Natural killer cell (primary cell): ENCODE data around the gene KAZN. TPM values are rescaled to one million over a fixed set of nuclear protein-coding genes. Genes with fewer than 3 reads are reported as not detected.

ENCODE experiments used
- ATAC-seq, 3 donors: fragments of 150-1000 bp in 2 of 3; fragments of 200-7000 bp in 1 of 3; cut with Tn5 transposase; 1 replicate in 1 of 3; 2 replicates in 2 of 3; pipeline ENCODE4 v1.10.0; 2021; ENCODE audit warnings: mild to moderate bottlenecking in 2 of 3, moderate library complexity in 2 of 3
- DNase-seq, 2 donors: peaks; one replicate each; pipeline versions ENCODE4 v3.0.0 to v3.0.0-alpha.2; 2013 to 2021; ENCODE audit warnings: mixed read lengths in 1 of 2
- H3K27ac ChIP-seq: one replicate; pipeline ENCODE4 v1.5.1; 2013; ENCODE audit warnings: mild to moderate bottlenecking, low read length
- H3K27me3 ChIP-seq: one replicate; pipeline ENCODE4 v1.6.1; 2013; ENCODE audit warnings: low read length; ENCODE audit not compliant: control insufficient read depth, insufficient read depth
- H3K36me3 ChIP-seq: one replicate; pipeline ENCODE4 v1.6.1; 2013; ENCODE audit warnings: low read length; ENCODE audit not compliant: control insufficient read depth, insufficient read depth
- H3K4me1 ChIP-seq: one replicate; pipeline ENCODE4 v1.6.1; 2013; ENCODE audit warnings: low read length; ENCODE audit not compliant: control insufficient read depth, insufficient read depth
- H3K4me3 ChIP-seq: one replicate; pipeline ENCODE4 v1.5.1; 2013; ENCODE audit warnings: low read length
- H3K9me3 ChIP-seq: one replicate; pipeline ENCODE4 v1.6.1; 2013; ENCODE audit warnings: low read length; ENCODE audit not compliant: control insufficient read depth, insufficient read depth
- H3K27ac Mint-ChIP-seq, 2 donors: one replicate each; pipeline ENCODE4 v1.8.0; 2022; ENCODE audit warnings: mild to moderate bottlenecking in 2 of 2, mixed read lengths in 2 of 2, moderate library complexity in 1 of 2
- H3K27me3 Mint-ChIP-seq, 2 donors: one replicate each; pipeline ENCODE4 v1.8.0; 2022; ENCODE audit warnings: low read depth in 2 of 2, mixed read lengths in 2 of 2
- H3K36me3 Mint-ChIP-seq: one replicate; pipeline ENCODE4 v1.8.0; 2022; ENCODE audit warnings: mixed read lengths
- H3K4me1 Mint-ChIP-seq, 2 donors: one replicate each; pipeline ENCODE4 v1.8.0; 2022; ENCODE audit warnings: mixed read lengths in 2 of 2
- H3K4me3 Mint-ChIP-seq: one replicate; pipeline ENCODE4 v1.8.0; 2022; ENCODE audit warnings: mild to moderate bottlenecking, moderate library complexity, mixed read lengths
- H3K9me3 Mint-ChIP-seq, 2 donors: one replicate each; pipeline ENCODE4 v1.8.0; 2022; ENCODE audit warnings: mixed read lengths in 2 of 2
- WGBS: methylation state at CpG from one replicate; pipeline ENCODE4 v1.1.7; 2013; ENCODE audit warnings: missing lambda C conversion rate; ENCODE audit not compliant: insufficient coverage; 5-methylcytosine and 5-hydroxymethylcytosine counted together
- intact Hi-C: fragments of 100-400 bp; cut with micrococcal nuclease; formaldehyde crosslinking; loops from one replicate; pipeline ENCODE4 v1.14.2; 2022
- total RNA-seq, 4 donors: library from RNA; stranded (reverse); fragments of 120-200 nt in 1 of 4; gene quantifications; one replicate each; pipeline versions ENCODE4 v1.2.3 to v1.2.4, GENCODE V29; 2013 to 2022
- TF ChIP-seq, protein P1 (sequence below): fragments of 200-600 bp; IDR thresholded peaks from one replicate; pipeline ENCODE4 v1.8.0; 2022; ENCODE audit warnings: antibody characterized with exemption

Gene KAZN
- total RNA-seq, 3 donors from 2014 or later (not counting 1 experiment from before 2014, with no cell fraction given), result 1.2 to 2.0 (median 1.7) TPM

DNA sequence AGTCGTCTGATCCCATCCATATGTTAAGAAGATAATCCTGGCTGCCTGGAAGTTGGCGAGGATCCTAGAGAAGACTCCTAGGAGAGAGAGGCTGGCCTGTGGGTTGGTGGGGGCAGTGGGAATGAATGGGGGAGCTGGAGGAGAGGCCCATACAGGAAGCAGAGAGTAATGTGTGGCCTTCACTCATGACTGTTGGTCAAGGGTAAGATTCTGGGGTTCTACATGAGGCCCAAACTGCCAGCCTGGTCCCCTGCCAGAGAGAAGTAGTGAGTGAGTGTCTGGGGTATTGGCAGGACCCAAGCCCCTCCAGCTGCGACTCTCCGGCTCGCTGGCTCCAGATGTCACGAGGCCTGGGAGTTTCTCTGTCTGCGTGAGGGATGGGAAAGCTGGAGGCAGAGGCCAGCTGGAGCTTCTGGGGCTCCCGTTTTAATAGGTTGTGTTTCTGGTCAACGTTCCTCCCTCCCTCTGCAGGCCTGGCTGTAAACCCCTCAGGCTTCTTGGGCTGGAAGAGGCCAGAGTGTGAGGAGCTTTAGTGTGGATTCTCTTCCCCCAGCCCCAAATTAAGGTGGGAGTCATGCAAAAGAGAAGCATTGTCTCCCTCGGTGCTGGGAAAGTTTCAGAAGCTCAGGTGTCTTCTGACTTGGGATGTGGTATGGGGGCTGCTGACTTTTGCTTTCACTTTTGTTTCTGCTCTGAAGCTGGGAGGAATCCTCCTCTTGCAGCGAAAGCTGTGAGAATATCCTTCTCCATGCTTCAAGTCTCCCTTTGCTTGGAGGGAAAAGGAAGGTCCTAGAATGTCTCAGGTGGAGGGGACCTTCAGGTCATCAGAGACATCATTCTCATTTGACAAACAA is 557.6 kb downstream of the KAZN start:
- ATAC-seq, result peak in 2 of 3 donors; percentile 40 to 46
- intact Hi-C loops, result no loop called here
- peak in 1 of 2 donors; percentile 33 for DNase-seq
- Histone ChIP-seq H3K9me3 (no peaks in the 10 kb centered on the region), H3K27me3 (peaks cover 28% of the 10 kb centered on the region), H3K4me3 (no peak overlapping the region), H3K36me3 (no peaks in the 10 kb centered on the region), H3K4me1 (peaks cover 40% of the 10 kb centered on the region), H3K27ac (no peak overlapping the region)
- Mint-ChIP-seq H3K27me3 (peaks cover 21 to 26% of the 10 kb centered on the region in 2 donors), H3K36me3 (no peaks in the 10 kb centered on the region), H3K4me3 (peak overlapping the region; percentile 65), H3K27ac (peak overlapping the region in 1 of 2 donors; percentile 3), H3K4me1 (peaks cover 19 to 20% of the 10 kb centered on the region in 2 donors), H3K9me3 (no peaks in the 10 kb centered on the region)
- TF ChIP-seq, protein P1, sequence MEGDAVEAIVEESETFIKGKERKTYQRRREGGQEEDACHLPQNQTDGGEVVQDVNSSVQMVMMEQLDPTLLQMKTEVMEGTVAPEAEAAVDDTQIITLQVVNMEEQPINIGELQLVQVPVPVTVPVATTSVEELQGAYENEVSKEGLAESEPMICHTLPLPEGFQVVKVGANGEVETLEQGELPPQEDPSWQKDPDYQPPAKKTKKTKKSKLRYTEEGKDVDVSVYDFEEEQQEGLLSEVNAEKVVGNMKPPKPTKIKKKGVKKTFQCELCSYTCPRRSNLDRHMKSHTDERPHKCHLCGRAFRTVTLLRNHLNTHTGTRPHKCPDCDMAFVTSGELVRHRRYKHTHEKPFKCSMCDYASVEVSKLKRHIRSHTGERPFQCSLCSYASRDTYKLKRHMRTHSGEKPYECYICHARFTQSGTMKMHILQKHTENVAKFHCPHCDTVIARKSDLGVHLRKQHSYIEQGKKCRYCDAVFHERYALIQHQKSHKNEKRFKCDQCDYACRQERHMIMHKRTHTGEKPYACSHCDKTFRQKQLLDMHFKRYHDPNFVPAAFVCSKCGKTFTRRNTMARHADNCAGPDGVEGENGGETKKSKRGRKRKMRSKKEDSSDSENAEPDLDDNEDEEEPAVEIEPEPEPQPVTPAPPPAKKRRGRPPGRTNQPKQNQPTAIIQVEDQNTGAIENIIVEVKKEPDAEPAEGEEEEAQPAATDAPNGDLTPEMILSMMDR, result no peak
- WGBS, result 74% methylated on average over 10 of the region's 11 CpGs

DNA sequence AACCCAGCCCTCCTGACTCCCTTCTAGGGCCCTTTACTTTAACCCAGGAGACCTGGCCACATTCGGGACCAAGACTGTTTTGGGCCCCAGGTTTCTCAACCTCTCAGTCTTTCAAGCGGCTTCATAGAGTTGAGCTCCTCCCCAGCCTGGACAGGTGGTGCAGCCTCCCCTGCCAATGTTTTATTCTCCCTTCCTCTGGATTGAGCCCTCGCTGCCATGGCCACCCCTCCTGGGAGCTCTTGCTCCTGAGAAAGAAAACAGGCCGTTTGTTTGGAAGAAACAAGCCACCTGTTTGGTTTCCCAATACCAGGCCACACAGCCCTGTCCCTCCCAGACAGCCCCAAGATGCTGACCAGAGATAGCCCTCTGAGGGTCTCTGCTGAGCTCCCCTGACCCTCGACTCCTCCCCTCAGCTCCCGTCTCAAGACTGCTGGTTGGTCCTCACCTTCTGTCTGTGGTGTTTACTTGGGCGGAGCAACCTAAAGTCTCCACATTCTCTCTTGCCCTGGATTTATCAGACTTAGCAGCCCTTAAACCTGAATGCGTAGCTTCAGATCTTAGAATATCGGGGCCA is 558.4 kb downstream of the KAZN start:
- Mint-ChIP-seq H3K27ac (no peak overlapping the region), H3K36me3 (no peaks in the 10 kb centered on the region), H3K9me3 (no peaks in the 10 kb centered on the region), H3K4me3 (peak overlapping the region; percentile 65), H3K27me3 (peaks cover 17 to 18% of the 10 kb centered on the region in 2 donors), H3K4me1 (peaks cover 19 to 20% of the 10 kb centered on the region in 2 donors)
- DNase-seq (no peak), ATAC-seq (no peak)
- Histone ChIP-seq H3K4me1 (peaks cover 40% of the 10 kb centered on the region), H3K36me3 (no peaks in the 10 kb centered on the region), H3K9me3 (no peaks in the 10 kb centered on the region), H3K27ac (no peak overlapping the region), H3K4me3 (no peak overlapping the region), H3K27me3 (peaks cover 28% of the 10 kb centered on the region)
- TF ChIP-seq, protein P1, result no peak
- intact Hi-C loops, result no loop called here
- 86% methylated on average over 9 of the region's 9 CpGs for WGBS

DNA sequence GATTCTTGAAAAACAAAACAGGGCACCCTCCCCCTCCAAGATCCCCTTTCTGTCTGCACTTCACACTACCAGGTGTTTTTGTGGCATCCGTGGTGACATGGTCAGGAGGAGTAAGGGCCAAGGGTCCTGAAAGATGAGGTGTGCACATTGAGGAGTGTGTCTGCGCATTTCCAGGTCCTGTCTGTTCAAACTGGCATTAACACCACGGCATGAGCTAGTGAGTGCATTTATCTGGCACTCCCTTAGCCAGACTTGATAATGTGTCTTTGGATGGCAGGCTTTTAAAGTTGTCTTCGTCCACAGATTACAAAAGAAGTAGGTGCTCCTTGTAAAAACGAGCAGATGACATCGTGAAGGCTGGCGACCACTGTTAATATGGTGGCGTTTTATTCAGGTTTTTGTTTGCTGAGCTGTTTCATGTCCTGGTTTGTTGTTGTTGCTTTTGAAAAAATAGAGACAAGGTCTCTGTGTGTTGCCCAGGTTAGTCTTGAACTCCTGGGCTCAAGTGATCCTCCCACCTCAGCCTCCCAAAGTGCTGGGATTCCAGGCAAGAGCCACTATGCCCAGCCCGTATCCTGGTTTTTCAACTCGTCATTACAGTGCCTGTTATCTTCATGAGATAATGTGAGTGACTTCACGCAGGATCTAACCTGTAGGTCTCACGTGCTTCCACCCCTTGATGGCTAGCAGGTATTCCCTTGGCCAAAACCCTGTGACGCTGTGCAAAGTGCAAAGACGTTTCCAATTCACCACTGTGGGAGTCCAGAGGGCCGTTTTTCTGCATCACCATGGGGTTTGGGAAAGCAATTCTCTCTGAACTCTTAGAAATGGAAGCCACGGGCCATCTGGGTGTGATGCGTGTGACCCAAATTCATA is 559.3 kb downstream of the KAZN start:
- Mint-ChIP-seq H3K27me3 (peaks cover 10 to 14% of the 10 kb centered on the region in 2 donors), H3K4me3 (no peak overlapping the region), H3K4me1 (peaks cover 19 to 20% of the 10 kb centered on the region in 2 donors), H3K9me3 (no peaks in the 10 kb centered on the region), H3K27ac (no peak overlapping the region), H3K36me3 (no peaks in the 10 kb centered on the region)
- H3K36me3 ChIP-seq, result no peaks in the 10 kb centered on the region
- WGBS, result 87% methylated on average over 16 of the region's 17 CpGs
- H3K27ac ChIP-seq, result no peak overlapping the region
- TF ChIP-seq, protein P1, result no peak
- no peaks in the 10 kb centered on the region for H3K9me3 ChIP-seq
- intact Hi-C loops, result no loop called here
- H3K4me1 ChIP-seq, result peaks cover 35% of the 10 kb centered on the region
- DNase-seq (no peak), ATAC-seq (no peak)
- peaks cover 19% of the 10 kb centered on the region for H3K27me3 ChIP-seq
- no peak overlapping the region for H3K4me3 ChIP-seq
